HG03064 (cell line): ENCODE data around the gene OR51A7.
"Not testable (repeated sequence)": the region's sequence is repeated elsewhere in the genome, so short reads cannot be mapped to it uniquely, and the experiment has no call there.

Source experiments
- ATAC-seq: cut with Tn5 transposase; IDR thresholded peaks from one replicate; pipeline ENCODE4 v1.9.1; 2021; ENCODE audit warnings: low read depth; ENCODE audit not compliant: unreplicated experiment

Gene OR51A7

DNA sequence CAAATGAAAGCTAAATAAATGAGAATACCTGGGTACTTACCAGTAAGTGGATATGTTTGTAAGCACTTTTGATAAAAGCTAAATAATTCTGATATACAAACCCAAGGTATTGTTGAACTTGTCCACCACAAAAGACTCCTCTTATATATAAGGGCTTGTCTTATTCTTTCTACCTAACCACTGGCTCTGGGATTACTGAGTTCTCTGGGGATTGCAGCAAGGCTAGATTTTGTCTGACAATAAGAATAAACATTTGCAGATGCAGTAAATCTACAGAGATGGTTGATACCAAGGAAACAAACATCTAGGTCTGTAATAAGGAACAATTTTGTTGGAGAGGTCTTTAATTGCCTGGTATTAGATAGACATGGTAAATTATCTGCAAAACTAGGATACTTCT is 43.9 kb downstream of the OR51A7 start, which contains the start of gene OR51A4:
TSS of gene OR51A4 (minus strand) at position 101 of the 400 bp plus-strand sequence. CDS start 505 bp downstream, outside the sequence.
- no peak for ATAC-seq

DNA sequence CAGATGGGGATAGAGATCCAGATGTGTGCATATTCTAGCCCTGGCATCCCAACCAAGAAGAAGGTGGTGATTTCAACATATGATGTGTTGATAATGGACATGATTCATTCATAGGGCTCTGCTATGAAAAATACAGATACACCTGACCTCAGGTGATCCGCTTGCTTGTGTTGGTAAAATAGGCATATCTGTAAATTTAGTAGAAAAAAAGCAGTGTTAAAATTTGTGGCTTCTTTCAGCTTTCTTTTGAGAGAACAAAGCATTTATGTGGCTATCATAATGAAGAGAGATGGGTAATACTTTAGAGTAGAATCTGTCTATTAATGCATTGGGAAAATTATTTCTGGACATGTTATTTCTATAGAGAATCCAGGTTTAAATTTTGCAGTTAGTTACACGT is 52.0 kb downstream of the OR51A7 start, which contains the start of gene OR51A2:
TSS of gene OR51A2 (minus strand) at position 101 of the 400 bp plus-strand sequence. CDS start at position 101, 0 bp downstream.
- not testable (repeated sequence) for ATAC-seq

DNA sequence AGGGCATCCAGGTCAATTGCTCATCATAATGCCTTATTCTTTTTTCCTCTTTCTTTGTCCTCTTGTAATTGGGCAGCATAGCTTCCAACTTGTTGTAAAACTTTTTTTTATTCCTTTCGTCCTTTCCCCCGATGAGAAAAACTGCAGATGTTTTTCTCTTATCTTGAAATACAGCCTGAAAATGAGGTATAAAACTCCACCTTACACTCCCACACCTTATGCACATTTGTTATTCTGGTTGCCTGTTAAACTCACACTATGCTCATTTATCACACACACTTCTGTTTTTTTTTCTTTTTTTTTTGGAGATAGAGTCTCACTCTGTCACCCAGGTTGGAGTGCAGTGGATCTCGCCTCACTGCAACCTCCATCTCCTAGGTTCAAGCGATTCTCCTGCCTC is 53.8 kb downstream of the OR51A7 start:
- no peak for ATAC-seq
